GM12872 (cell line): ENCODE data around the gene DCST1.

Source experiments
- CTCF ChIP-seq: IDR thresholded peaks from 3 replicates; pipeline ENCODE4 v1.5.1; 2011; ENCODE audit warnings: low read depth, mild to moderate bottlenecking, low read length, moderate library complexity; ENCODE audit not compliant: insufficient read depth

DCST1 gene

GRCh38 chr1:155009742-155010141, 23.9 kb upstream of the DCST1 start:
- TF ChIP-seq CTCF = no peak

- TF ChIP-seq CTCF = no peak
Observed at GRCh38 chr1:155010211-155010918, 23.3 kb upstream of the DCST1 start.

GRCh38 chr1:155011004-155011416, 22.6 kb upstream of the DCST1 start:
- no peak for TF ChIP-seq CTCF

- no peak for TF ChIP-seq CTCF
Observed at GRCh38 chr1:155011437-155012025, 22.1 kb upstream of the DCST1 start.

GRCh38 chr1:155012026-155012546, 21.5 kb upstream of the DCST1 start:
- TF ChIP-seq CTCF = no peak

- no peak for TF ChIP-seq CTCF
Observed at GRCh38 chr1:155012776-155013602, 20.6 kb upstream of the DCST1 start.

- no peak for TF ChIP-seq CTCF
Observed at GRCh38 chr1:155013632-155014031, 20.0 kb upstream of the DCST1 start.
